Measurements from ENCODE around the gene EVI5L.

EVI5L gene

DNA sequence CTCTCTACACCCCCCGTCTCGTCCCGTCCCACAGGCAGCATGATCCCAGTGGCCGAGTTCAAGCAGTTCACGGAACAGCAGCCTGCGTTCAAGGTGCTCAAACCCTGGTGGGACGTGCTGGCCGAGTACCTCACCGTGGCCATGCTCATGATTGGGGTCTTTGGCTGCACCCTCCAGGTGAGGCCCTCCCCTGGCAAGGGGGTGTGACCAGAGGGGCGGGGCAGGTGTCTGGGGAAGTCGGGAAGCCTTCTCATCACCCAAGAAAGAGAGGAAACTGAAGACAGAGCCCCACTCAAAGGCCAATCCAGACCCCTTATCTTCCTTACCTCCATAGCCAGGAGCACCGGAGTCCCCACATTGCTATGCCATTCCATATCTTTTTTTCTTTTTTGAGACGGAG is 65.5 kb downstream of the EVI5L start:
- Histone ChIP-seq H3K36me3 (no peaks in the 10 kb centered on the region), H3K9me3 (ENCODE audit: severe bottlenecking) (no peaks in the 10 kb centered on the region), H3K27ac (no peak overlapping the region), H3K27me3 (ENCODE audit: insufficient read depth, low read depth, severe bottlenecking) (no peaks in the 10 kb centered on the region), H3K4me3 (ENCODE audit: low read depth, low read length) (no peak overlapping the region)
- TF ChIP-seq, protein P1, sequence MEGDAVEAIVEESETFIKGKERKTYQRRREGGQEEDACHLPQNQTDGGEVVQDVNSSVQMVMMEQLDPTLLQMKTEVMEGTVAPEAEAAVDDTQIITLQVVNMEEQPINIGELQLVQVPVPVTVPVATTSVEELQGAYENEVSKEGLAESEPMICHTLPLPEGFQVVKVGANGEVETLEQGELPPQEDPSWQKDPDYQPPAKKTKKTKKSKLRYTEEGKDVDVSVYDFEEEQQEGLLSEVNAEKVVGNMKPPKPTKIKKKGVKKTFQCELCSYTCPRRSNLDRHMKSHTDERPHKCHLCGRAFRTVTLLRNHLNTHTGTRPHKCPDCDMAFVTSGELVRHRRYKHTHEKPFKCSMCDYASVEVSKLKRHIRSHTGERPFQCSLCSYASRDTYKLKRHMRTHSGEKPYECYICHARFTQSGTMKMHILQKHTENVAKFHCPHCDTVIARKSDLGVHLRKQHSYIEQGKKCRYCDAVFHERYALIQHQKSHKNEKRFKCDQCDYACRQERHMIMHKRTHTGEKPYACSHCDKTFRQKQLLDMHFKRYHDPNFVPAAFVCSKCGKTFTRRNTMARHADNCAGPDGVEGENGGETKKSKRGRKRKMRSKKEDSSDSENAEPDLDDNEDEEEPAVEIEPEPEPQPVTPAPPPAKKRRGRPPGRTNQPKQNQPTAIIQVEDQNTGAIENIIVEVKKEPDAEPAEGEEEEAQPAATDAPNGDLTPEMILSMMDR (IDR thresholded peaks at IDR 0.05; ENCODE audit: low read depth, low read length) = no peak
- DNase-seq = no peak

DNA sequence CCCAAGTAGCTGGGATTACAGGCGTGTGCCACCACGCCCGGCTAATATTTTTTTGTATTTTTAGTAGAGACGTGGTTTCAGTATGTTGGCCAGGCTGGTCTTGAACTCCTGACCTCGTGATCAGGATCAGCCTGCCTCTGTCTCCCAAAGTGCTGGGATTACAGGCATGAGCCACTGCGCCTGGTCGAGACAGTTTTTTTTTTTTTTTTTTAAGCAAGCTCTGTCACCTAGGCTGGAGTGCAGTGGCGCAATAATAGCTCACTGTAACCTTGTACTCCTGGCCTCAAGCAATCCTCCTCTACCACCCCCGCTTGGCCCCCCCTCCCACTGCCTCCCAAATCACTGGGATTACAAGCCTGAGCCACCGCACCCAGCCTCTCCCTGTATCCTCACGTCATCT is 67.3 kb downstream of the EVI5L start:
- TF ChIP-seq, protein P1 (IDR thresholded peaks at IDR 0.05; ENCODE audit: low read depth, low read length) = no peak
- H3K27ac ChIP-seq = no peak overlapping the region

DNA sequence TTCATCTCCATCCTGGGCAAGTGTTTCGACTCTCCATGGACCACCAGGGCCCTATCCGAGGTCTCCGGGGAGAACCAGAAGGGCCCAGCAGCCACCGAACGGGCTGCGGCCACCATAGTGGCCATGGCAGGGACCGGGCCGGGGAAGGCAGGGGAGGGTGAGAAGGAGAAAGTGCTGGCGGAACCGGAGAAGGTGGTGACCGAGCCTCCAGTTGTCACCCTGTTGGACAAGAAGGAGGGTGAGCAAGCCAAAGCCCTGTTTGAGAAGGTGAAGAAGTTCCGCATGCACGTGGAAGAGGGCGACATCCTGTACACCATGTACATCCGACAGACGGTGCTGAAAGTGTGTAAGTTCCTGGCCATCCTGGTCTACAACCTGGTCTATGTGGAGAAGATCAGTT is 68.9 kb downstream of the EVI5L start:
- TF ChIP-seq, protein P1 (IDR thresholded peaks at IDR 0.05; ENCODE audit: low read depth, low read length) = 0 out of 2 replicates have a peak, but pooled peaks have one; percentile 10
- Histone ChIP-seq H3K4me3 (ENCODE audit: low read depth, low read length) (no peak overlapping the region), H3K27me3 (ENCODE audit: insufficient read depth, low read depth, severe bottlenecking) (no peaks in the 10 kb centered on the region), H3K36me3 (no peaks in the 10 kb centered on the region), H3K9me3 (ENCODE audit: severe bottlenecking) (no peaks in the 10 kb centered on the region), H3K27ac (no peak overlapping the region)
- DNase-seq = no peak

More for the DNA sequence above, 67.3 kb downstream of the EVI5L start:
- no peaks in the 10 kb centered on the region for H3K36me3 ChIP-seq
- no peak overlapping the region for H3K4me3 ChIP-seq (ENCODE audit: low read depth, low read length)
- no peaks in the 10 kb centered on the region for H3K27me3 ChIP-seq (ENCODE audit: insufficient read depth, low read depth, severe bottlenecking)
- no peaks in the 10 kb centered on the region for H3K9me3 ChIP-seq (ENCODE audit: severe bottlenecking)
- no peak for DNase-seq

DNA sequence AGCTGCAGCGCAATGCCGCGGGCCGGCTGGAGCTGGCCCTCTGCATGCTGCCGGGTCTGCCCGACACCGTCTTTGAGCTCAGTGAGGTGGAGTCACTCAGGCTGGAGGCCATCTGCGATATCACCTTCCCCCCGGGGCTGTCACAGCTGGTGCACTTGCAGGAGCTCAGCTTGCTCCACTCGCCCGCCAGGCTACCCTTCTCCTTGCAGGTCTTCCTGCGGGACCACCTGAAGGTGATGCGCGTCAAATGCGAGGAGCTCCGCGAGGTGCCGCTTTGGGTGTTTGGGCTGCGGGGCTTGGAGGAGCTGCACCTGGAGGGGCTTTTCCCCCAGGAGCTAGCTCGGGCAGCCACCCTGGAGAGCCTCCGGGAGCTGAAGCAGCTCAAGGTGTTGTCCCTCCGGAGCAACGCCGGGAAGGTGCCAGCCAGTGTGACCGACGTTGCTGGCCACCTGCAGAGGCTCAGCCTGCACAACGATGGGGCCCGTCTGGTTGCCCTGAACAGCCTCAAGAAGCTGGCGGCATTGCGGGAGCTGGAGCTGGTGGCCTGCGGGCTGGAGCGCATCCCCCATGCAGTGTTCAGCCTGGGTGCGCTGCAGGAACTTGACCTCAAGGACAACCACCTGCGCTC is 69.8 kb downstream of the EVI5L start:
- Histone ChIP-seq H3K4me3 (ENCODE audit: low read depth, low read length) (no peak overlapping the region), H3K27ac (no peak overlapping the region), H3K9me3 (ENCODE audit: severe bottlenecking) (no peaks in the 10 kb centered on the region), H3K36me3 (peaks cover 4% of the 10 kb centered on the region), H3K27me3 (ENCODE audit: insufficient read depth, low read depth, severe bottlenecking) (no peaks in the 10 kb centered on the region)
- no peak for DNase-seq
- TF ChIP-seq, protein P1 (IDR thresholded peaks at IDR 0.05; ENCODE audit: low read depth, low read length) = no peak

DNA sequence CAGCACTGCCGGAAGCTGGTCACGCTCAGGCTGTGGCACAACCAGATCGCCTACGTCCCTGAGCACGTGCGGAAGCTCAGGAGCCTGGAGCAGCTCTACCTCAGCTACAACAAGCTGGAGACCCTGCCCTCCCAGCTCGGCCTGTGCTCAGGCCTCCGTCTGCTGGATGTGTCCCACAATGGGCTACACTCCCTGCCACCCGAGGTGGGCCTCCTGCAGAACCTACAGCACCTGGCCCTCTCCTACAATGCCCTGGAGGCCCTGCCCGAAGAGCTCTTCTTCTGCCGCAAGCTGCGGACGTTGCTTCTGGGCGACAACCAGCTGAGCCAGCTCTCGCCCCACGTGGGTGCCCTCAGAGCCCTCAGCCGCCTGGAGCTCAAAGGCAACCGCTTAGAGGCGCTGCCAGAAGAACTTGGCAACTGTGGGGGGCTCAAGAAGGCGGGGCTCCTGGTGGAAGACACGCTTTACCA is 70.4 kb downstream of the EVI5L start:
- H3K36me3 ChIP-seq = peaks cover 8% of the 10 kb centered on the region
- H3K4me3 ChIP-seq (ENCODE audit: low read depth, low read length) = no peak overlapping the region
- H3K27me3 ChIP-seq (ENCODE audit: insufficient read depth, low read depth, severe bottlenecking) = no peaks in the 10 kb centered on the region
- H3K9me3 ChIP-seq (ENCODE audit: severe bottlenecking) = no peaks in the 10 kb centered on the region
- DNase-seq = no peak
- TF ChIP-seq, protein P1 (IDR thresholded peaks at IDR 0.05; ENCODE audit: low read depth, low read length) = no peak
- H3K27ac ChIP-seq = no peak overlapping the region

DNA sequence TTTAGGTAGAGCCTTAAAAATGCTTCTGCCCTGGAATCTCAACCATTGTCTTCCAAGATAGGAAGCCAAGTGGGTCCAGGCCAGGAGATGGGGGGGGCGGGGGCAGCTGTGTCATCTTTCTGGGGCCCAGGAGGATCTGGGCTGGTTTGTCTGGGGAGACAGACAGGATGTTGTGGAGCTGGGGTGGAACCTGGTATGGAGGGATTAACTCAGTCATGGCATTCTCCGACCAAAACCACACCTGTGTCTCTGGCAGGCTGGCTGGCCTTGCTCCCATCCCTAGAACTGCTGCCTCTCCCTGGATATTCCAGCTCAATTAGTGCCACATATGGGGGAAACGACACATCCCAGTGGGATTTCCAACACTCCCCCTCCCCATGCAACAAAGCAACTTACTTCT is 70.9 kb downstream of the EVI5L start:
- H3K36me3 ChIP-seq = peaks cover 12% of the 10 kb centered on the region
- H3K27ac ChIP-seq = no peak overlapping the region
- TF ChIP-seq, protein P1 (IDR thresholded peaks at IDR 0.05; ENCODE audit: low read depth, low read length) = no peak
- H3K27me3 ChIP-seq (ENCODE audit: insufficient read depth, low read depth, severe bottlenecking) = no peaks in the 10 kb centered on the region
- no peak overlapping the region for H3K4me3 ChIP-seq (ENCODE audit: low read depth, low read length)
- DNase-seq = no peak
- no peaks in the 10 kb centered on the region for H3K9me3 ChIP-seq (ENCODE audit: severe bottlenecking)

All from WERI-Rb-1 (cell line).